HepG2 (cell line): ENCODE data around the gene GCC1. TPM values are rescaled to one million over a fixed set of nuclear protein-coding genes. Genes with fewer than 3 reads are reported as not detected.

Experiments used
- ATF1 ChIP-seq: IDR thresholded peaks from 2 replicates; pipeline ENCODE4 v1.6.1; 2016; ENCODE audit warnings: mild to moderate bottlenecking, control low read depth
- BCL6 ChIP-seq: IDR thresholded peaks from 2 replicates; pipeline ENCODE4 v1.6.1; 2016; ENCODE audit warnings: missing genetic modification reagents, missing compliant biosample characterization
- CENPX ChIP-seq: sonication (generic); formaldehyde crosslinking; IDR thresholded peaks from 2 replicates; pipeline ENCODE4 v1.9.0; 2021; ENCODE audit warnings: mild to moderate bottlenecking, missing genetic modification reagents, moderate library complexity
- HDAC2 ChIP-seq: sonication (generic); formaldehyde crosslinking; IDR thresholded peaks from 2 replicates; pipeline ENCODE4 v1.4.0; 2020; ENCODE audit warnings: missing genetic modification reagents
- HOXA5 ChIP-seq: sonication (generic); formaldehyde crosslinking; IDR thresholded peaks from 2 replicates; pipeline ENCODE4 v1.4.0; 2020; ENCODE audit warnings: missing genetic modification reagents
- MATR3 ChIP-seq: sonication (generic); formaldehyde crosslinking; IDR thresholded peaks from 2 replicates; pipeline ENCODE4 v1.4.0; 2020; ENCODE audit warnings: missing genetic modification reagents
- NCOA5 ChIP-seq: sonication (generic); formaldehyde crosslinking; IDR thresholded peaks from 2 replicates; pipeline ENCODE4 v1.4.0; 2020; ENCODE audit warnings: missing genetic modification reagents
- NFYB ChIP-seq: sonication (generic); formaldehyde crosslinking; IDR thresholded peaks from 2 replicates; pipeline ENCODE4 v1.4.0; 2020; ENCODE audit warnings: missing genetic modification reagents
- NR2F1 ChIP-seq, 2 experiments: fragments of 450-650 bp in 1 of 2; formaldehyde crosslinking in 1 of 2; IDR thresholded peaks; 2 replicates each; pipeline versions ENCODE4 v1.5.0 to v1.6.1; 2016 to 2020; ENCODE audit warnings: mild to moderate bottlenecking in 1 of 2, missing compliant biosample characterization in 1 of 2, missing genetic modification reagents in 1 of 2, moderate library complexity in 1 of 2
- RAD51 ChIP-seq: fragments of 450-650 bp; IDR thresholded peaks from 2 replicates; pipeline ENCODE4 v1.6.1; 2016; ENCODE audit warnings: borderline replicate concordance
- RARG ChIP-seq: sonication (generic); formaldehyde crosslinking; IDR thresholded peaks from 2 replicates; pipeline ENCODE4 v1.4.0; 2020; ENCODE audit warnings: low read depth, mild to moderate bottlenecking, missing genetic modification reagents
- RFXANK ChIP-seq: IDR thresholded peaks from 2 replicates; pipeline ENCODE4 v1.6.1; 2016
- SMYD3 ChIP-seq: sonication (generic); formaldehyde crosslinking; IDR thresholded peaks from 2 replicates; pipeline ENCODE4 v1.8.1; 2023; ENCODE audit warnings: mild to moderate bottlenecking, missing genetic modification reagents
- STAG1 ChIP-seq: sonication (generic); formaldehyde crosslinking; IDR thresholded peaks from 2 replicates; pipeline ENCODE4 v1.4.0; 2020; ENCODE audit warnings: missing genetic modification reagents
- SYNCRIP ChIP-seq: fragments of 200-400 bp; formaldehyde crosslinking; IDR thresholded peaks from 2 replicates; pipeline ENCODE4 v1.6.1; 2018; ENCODE audit warnings: mild to moderate bottlenecking, low read depth, low read length; ENCODE audit not compliant: insufficient read depth
- ZMAT3 ChIP-seq: sonication (generic); formaldehyde crosslinking; conservative IDR thresholded peaks from 2 replicates; pipeline ENCODE4 v1.7.0; 2021; ENCODE audit warnings: missing genetic modification reagents
- ZMAT5 ChIP-seq: sonication (generic); formaldehyde crosslinking; IDR thresholded peaks from 2 replicates; pipeline ENCODE4 v1.5.0; 2020; ENCODE audit warnings: mild to moderate bottlenecking, low read depth, missing genetic modification reagents, borderline replicate concordance
- ZMYM3 ChIP-seq: sonication (generic); formaldehyde crosslinking; IDR thresholded peaks from 2 replicates; pipeline ENCODE4 v1.5.1; 2020; ENCODE audit warnings: mild to moderate bottlenecking, missing genetic modification reagents
- ZNF331 ChIP-seq: sonication (generic); formaldehyde crosslinking; IDR thresholded peaks from 2 replicates; pipeline ENCODE4 v1.4.0; 2020; ENCODE audit warnings: missing genetic modification reagents
- ZNF556 ChIP-seq: sonication (generic); formaldehyde crosslinking; IDR thresholded peaks from 2 replicates; pipeline ENCODE4 v1.4.0; 2020; ENCODE audit warnings: mild to moderate bottlenecking, missing genetic modification reagents, borderline replicate concordance
- polyA plus RNA-seq, 8 experiments: library from polyadenylated mRNA; depleted of rRNA in 3 of 8; stranded (reverse) in 7 of 8; unstranded in 1 of 8; fragments of >200 nt; fragmentation: Illumina TruSeq in 4 of 8; extraction: Trizol in 4 of 8; gene quantifications; 2 replicates each; pipeline versions ENCODE4 v1.2.1 to v1.2.3, GENCODE V29; 2011 to 2016; ENCODE audit warnings: low read depth in 4 of 8, missing spikeins in 1 of 8, mixed read lengths in 1 of 8; ENCODE audit not compliant: insufficient read depth in 1 of 8
- total RNA-seq, 5 experiments: library from RNA; depleted of rRNA; stranded (reverse); fragments of >200 nt; fragmentation: Illumina TruSeq; extraction: Trizol; gene quantifications; 2 replicates each; pipeline ENCODE4 v1.2.3, GENCODE V29; 2016; ENCODE audit warnings: low read depth in 1 of 5
- TF ChIP-seq, protein P1 (sequence below): sonication (generic); formaldehyde crosslinking; IDR thresholded peaks from 2 replicates; pipeline ENCODE4 v1.5.0; 2020; ENCODE audit warnings: mild to moderate bottlenecking, missing genetic modification reagents
- TF ChIP-seq, protein P2 (sequence below): sonication (generic); formaldehyde crosslinking; IDR thresholded peaks from 2 replicates; pipeline ENCODE4 v1.5.0; 2020; ENCODE audit warnings: missing genetic modification reagents
- TF ChIP-seq, protein P3 (sequence below), 2 experiments: sonication (generic) in 1 of 2; formaldehyde crosslinking in 1 of 2; IDR thresholded peaks; 2 replicates each; pipeline versions ENCODE4 v1.6.1 to v1.9.0; 2014 to 2022; ENCODE audit warnings: antibody characterized with exemption in 1 of 2, borderline replicate concordance in 1 of 2, inconsistent platforms in 1 of 2, low read depth in 1 of 2, missing genetic modification reagents in 1 of 2

The GCC1 gene
- total and polyA plus RNA-seq, 2 of the 13 experiments (the other 11 are each of a cell fraction or from before 2014, with no cell fraction given), result 2.5 to 15.3 TPM

GRCh38 chr7:127582361-127582760, 3.0 kb downstream of the GCC1 start (continued):
- no peak; the same call in 1 of the 2 replicates for TF ChIP-seq HOXA5
- TF ChIP-seq ZMAT5 (CRISPR knock-in tag), result no peak
- TF ChIP-seq MATR3 (CRISPR knock-in tag), result no peak
- 0 out of 2 replicates have a peak, but pooled peaks have one; percentile 19 for TF ChIP-seq BCL6 (CRISPR knock-in tag)
- TF ChIP-seq, protein P1, sequence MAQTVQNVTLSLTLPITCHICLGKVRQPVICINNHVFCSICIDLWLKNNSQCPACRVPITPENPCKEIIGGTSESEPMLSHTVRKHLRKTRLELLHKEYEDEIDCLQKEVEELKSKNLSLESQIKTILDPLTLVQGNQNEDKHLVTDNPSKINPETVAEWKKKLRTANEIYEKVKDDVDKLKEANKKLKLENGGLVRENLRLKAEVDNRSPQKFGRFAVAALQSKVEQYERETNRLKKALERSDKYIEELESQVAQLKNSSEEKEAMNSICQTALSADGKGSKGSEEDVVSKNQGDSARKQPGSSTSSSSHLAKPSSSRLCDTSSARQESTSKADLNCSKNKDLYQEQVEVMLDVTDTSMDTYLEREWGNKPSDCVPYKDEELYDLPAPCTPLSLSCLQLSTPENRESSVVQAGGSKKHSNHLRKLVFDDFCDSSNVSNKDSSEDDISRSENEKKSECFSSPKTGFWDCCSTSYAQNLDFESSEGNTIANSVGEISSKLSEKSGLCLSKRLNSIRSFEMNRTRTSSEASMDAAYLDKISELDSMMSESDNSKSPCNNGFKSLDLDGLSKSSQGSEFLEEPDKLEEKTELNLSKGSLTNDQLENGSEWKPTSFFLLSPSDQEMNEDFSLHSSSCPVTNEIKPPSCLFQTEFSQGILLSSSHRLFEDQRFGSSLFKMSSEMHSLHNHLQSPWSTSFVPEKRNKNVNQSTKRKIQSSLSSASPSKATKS, result no peak
- no peak for TF ChIP-seq NCOA5
- TF ChIP-seq NR2F1 (CRISPR knock-in tag; IDR thresholded peaks at IDR 0.05), result peak; percentile 24 to 54; a peak in 2 of 4 replicates
- no peak for TF ChIP-seq NFYB (CRISPR knock-in tag)
- TF ChIP-seq, protein P2, sequence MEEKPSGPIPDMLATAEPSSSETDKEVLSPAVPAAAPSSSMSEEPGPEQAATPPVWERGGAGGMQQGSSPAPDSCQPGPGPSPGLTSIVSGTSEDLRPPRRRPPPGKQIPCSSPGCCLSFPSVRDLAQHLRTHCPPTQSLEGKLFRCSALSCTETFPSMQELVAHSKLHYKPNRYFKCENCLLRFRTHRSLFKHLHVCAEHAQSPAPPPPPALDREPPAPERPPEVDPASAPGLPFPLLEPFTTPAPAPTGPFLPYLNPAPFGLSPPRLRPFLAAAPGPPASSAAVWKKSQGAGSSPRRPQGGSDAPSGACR (CRISPR knock-in tag), result no peak
- TF ChIP-seq RFXANK, result no peak
- peak; percentile 46; the same call in 1 of the 2 replicates for TF ChIP-seq ZNF331
- no peak for TF ChIP-seq CENPX (CRISPR knock-in tag)
- TF ChIP-seq RAD51, result no peak
- TF ChIP-seq SMYD3 (CRISPR knock-in tag), result no peak
- no peak for TF ChIP-seq ATF1 (CRISPR knock-in tag)
- peak; percentile 53; the same call in 1 of the 2 replicates for TF ChIP-seq HDAC2 (CRISPR knock-in tag)
- peak; percentile 74; the same call in 1 of the 2 replicates for TF ChIP-seq ZMYM3 (CRISPR knock-in tag)
- no peak for TF ChIP-seq ZMAT3 (CRISPR knock-in tag)
- no peak for TF ChIP-seq STAG1 (CRISPR knock-in tag)
- TF ChIP-seq ZNF556 (CRISPR knock-in tag), result no peak
- TF ChIP-seq RARG (CRISPR knock-in tag), result no peak
- TF ChIP-seq SYNCRIP, result no peak
- TF ChIP-seq, protein P3, sequence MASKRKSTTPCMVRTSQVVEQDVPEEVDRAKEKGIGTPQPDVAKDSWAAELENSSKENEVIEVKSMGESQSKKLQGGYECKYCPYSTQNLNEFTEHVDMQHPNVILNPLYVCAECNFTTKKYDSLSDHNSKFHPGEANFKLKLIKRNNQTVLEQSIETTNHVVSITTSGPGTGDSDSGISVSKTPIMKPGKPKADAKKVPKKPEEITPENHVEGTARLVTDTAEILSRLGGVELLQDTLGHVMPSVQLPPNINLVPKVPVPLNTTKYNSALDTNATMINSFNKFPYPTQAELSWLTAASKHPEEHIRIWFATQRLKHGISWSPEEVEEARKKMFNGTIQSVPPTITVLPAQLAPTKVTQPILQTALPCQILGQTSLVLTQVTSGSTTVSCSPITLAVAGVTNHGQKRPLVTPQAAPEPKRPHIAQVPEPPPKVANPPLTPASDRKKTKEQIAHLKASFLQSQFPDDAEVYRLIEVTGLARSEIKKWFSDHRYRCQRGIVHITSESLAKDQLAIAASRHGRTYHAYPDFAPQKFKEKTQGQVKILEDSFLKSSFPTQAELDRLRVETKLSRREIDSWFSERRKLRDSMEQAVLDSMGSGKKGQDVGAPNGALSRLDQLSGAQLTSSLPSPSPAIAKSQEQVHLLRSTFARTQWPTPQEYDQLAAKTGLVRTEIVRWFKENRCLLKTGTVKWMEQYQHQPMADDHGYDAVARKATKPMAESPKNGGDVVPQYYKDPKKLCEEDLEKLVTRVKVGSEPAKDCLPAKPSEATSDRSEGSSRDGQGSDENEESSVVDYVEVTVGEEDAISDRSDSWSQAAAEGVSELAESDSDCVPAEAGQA (IDR thresholded peaks at IDR 0.05; ENCODE audit: low read depth), result no peak
- TF ChIP-seq, protein P3 (CRISPR knock-in tag; IDR thresholded peaks at IDR 0.05; ENCODE audit: borderline replicate concordance), result no peak
